Activated CD4-positive, alpha-beta T cell treated with anti-CD3 and anti-CD28 coated beads, Interleukin-2, Interleukin-6, amounts not matched to agents 100 ng/mL and 50 ng/mL, durations not matched to agents 16 hours and 8 hours (primary cell): Measurements from ENCODE around the gene MYO1D.
A peak's percentile ranks its signal among the peaks of the same experiment; 100 is the strongest.
"Not testable (repeated sequence)": the region's sequence is repeated elsewhere in the genome, so short reads cannot be mapped to it uniquely, and the experiment has no call there.

Experiments used
- DNase-seq: peaks from one replicate; pipeline ENCODE4 v3.0.0-alpha.2; 2020

MYO1D gene

GRCh38 chr17:32563583-32563982 lies 313.3 kb downstream of the MYO1D start:
- DNase-seq: no peak

GRCh38 chr17:32558997-32559650 lies 317.8 kb downstream of the MYO1D start:
- DNase-seq: no peak

GRCh38 chr17:32558326-32558955 lies 318.5 kb downstream of the MYO1D start:
- no peak for DNase-seq

- no peak for DNase-seq
These were observed 321.2 kb downstream of the MYO1D start for GRCh38 chr17:32555611-32556310.

- no peak for DNase-seq
These were observed 323.8 kb downstream of the MYO1D start for GRCh38 chr17:32553168-32553567.

- no peak for DNase-seq
These were observed 324.6 kb downstream of the MYO1D start for GRCh38 chr17:32552280-32552679.

- peak; percentile 69 for DNase-seq
These were observed 325.6 kb downstream of the MYO1D start for GRCh38 chr17:32551186-32551955.

- no peak for DNase-seq
These were observed 327.4 kb downstream of the MYO1D start for GRCh38 chr17:32549559-32549958.

- no peak for DNase-seq
These were observed 330.9 kb downstream of the MYO1D start for GRCh38 chr17:32546031-32546444.

- no peak for DNase-seq
These were observed 334.7 kb downstream of the MYO1D start for GRCh38 chr17:32542186-32542585.

GRCh38 chr17:32541640-32542039 lies 335.3 kb downstream of the MYO1D start:
- DNase-seq: no peak

GRCh38 chr17:32536736-32537643 lies 339.9 kb downstream of the MYO1D start:
- DNase-seq: no peak

- DNase-seq: no peak
These were observed 343.6 kb downstream of the MYO1D start for GRCh38 chr17:32533296-32533695.

- no peak for DNase-seq
These were observed 347.3 kb downstream of the MYO1D start for GRCh38 chr17:32529604-32530003.

GRCh38 chr17:32528825-32529224 lies 348.1 kb downstream of the MYO1D start:
- no peak for DNase-seq

- no peak for DNase-seq
These were observed 349.8 kb downstream of the MYO1D start for GRCh38 chr17:32527146-32527545.

- DNase-seq: no peak
These were observed 351.8 kb downstream of the MYO1D start for GRCh38 chr17:32525122-32525521.

GRCh38 chr17:32524553-32524880 lies 352.4 kb downstream of the MYO1D start:
- DNase-seq: not testable (repeated sequence)

- DNase-seq: peak; percentile 76
These were observed 352.9 kb downstream of the MYO1D start for GRCh38 chr17:32523827-32524552.

GRCh38 chr17:32523017-32523680 lies 353.8 kb downstream of the MYO1D start:
- DNase-seq: peak; percentile 92
